HG03520 (cell line): ENCODE measurements around the gene MALT1.
"Not testable (repeated sequence)": the region's sequence is repeated elsewhere in the genome, so short reads cannot be mapped to it uniquely, and the experiment has no call there.

ENCODE experiments used
- ATAC-seq: cut with Tn5 transposase; IDR thresholded peaks from one replicate; pipeline ENCODE4 v1.9.1; 2021; ENCODE audit warnings: mild to moderate bottlenecking, moderate library complexity; ENCODE audit not compliant: unreplicated experiment

Gene MALT1, protein sequence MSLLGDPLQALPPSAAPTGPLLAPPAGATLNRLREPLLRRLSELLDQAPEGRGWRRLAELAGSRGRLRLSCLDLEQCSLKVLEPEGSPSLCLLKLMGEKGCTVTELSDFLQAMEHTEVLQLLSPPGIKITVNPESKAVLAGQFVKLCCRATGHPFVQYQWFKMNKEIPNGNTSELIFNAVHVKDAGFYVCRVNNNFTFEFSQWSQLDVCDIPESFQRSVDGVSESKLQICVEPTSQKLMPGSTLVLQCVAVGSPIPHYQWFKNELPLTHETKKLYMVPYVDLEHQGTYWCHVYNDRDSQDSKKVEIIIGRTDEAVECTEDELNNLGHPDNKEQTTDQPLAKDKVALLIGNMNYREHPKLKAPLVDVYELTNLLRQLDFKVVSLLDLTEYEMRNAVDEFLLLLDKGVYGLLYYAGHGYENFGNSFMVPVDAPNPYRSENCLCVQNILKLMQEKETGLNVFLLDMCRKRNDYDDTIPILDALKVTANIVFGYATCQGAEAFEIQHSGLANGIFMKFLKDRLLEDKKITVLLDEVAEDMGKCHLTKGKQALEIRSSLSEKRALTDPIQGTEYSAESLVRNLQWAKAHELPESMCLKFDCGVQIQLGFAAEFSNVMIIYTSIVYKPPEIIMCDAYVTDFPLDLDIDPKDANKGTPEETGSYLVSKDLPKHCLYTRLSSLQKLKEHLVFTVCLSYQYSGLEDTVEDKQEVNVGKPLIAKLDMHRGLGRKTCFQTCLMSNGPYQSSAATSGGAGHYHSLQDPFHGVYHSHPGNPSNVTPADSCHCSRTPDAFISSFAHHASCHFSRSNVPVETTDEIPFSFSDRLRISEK

DNA sequence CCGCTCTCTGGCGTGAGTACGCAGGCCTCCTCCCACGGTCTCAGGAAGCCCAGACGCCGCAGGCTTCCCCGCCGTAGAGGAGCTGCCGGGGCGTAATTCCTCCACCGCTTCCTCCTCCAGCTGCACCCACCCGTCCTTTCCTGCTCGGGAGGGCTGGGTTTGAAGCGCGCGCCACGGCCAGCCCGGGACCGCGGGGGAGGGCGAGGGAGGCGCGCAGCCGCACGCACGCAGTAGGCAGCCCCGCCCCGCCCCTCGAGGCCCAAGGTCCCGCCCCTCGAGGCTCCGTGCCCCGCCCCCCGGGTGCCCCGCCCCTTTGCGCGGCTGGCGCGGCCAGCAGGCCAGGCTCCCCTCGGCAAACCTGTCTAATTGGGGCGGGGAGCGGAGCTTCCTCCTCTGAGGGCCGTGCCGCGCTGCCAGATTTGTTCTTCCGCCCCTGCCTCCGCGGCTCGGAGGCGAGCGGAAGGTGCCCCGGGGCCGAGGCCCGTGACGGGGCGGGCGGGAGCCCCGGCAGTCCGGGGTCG lies at the start of gene MALT1:
MALT1 (plus strand) TSS at position 355 of the 521 bp plus-strand sequence. CDS start 179 bp downstream, outside the sequence.
- peak; percentile 78 for ATAC-seq

- no peak for ATAC-seq
Measured at GRCh38 chr18:58624011-58624410, 47.3 kb upstream of the MALT1 start.

DNA sequence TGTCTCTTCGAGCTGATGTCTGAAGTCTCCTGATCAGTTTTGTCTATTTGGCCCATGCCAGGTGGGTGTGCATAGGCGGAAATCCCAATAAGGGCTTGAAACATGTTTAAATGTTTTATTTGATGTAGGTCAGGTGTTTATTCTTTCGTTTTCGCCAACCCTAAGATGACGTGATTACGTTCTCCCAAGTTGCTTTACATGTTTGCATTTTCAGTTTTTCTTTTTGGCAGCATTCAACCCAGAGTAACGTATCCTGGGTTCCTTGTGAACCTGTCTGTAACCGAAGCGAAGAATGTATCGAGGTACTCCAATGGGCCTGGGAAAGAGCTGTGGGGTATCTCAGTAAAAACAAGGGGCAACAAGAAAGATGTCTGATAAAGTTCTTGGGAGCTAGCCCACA lies 45.4 kb upstream of the MALT1 start:
- ATAC-seq: no peak

- ATAC-seq: no peak
Measured at GRCh38 chr18:58630071-58630470, 41.2 kb upstream of the MALT1 start.

- ATAC-seq: no peak
Measured at GRCh38 chr18:58631301-58631700, 40.0 kb upstream of the MALT1 start.

DNA sequence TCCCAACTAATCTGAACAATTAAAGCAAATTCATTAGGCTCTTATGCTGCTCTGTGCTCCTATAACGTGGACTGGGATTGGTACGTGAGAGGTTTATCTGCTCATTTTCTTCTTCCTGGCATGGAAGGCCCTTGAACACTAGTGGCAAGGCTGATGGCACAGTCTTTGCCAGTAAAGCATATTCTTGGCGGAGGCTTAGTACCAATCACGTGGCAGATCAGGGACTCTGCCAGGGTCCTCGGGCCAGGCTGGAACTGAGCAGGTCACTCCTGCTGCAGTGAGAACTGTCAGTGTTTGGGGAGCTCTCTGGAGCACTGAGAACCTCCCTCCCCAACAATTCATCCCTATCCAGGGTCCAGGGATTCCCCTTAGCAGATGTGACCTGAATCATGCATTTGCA lies 38.7 kb upstream of the MALT1 start:
- ATAC-seq: no peak

GRCh38 chr18:58633874-58634273 lies 37.4 kb upstream of the MALT1 start:
- ATAC-seq: no peak

GRCh38 chr18:58635891-58636290 lies 35.4 kb upstream of the MALT1 start:
- no peak for ATAC-seq

GRCh38 chr18:58637197-58637596 lies 34.1 kb upstream of the MALT1 start:
- no peak for ATAC-seq

DNA sequence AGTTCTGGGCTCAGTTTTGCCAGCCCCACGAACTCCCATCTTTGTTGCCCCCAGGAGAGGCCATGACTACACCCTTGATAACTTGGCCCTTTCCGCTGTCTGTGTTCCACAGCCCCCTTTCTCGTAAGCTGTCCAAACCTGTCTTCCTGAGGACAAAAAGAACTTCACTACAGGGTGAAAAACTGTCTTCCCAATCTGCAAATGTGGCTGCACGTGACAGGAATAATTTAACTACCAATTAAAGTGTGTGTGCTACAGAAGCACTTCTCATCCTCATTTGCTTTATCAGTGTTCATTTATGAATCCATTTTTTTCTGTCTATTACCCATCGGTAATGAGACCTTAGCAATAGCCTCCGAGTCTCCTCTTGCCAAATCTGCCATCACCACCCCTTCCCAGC lies 33.3 kb upstream of the MALT1 start:
- ATAC-seq: no peak

DNA sequence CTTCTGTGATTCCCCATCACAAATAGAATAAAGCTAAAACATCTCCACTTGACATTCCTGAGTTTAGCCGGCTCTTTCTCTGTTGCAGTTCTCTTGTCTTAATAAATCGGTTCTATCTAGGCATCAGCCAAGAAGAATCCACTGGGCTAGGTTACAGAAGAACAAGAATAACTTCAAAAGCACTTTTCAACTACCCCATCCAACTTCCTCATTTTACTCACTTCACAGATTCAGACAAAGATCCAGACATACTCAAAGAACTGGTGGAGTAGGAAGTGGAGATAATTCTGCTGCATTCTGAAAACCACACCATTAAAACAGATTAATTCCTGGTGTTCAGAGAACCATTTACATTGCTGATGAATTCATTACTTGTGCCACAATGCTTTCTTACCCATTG lies 32.8 kb upstream of the MALT1 start:
- no peak for ATAC-seq

DNA sequence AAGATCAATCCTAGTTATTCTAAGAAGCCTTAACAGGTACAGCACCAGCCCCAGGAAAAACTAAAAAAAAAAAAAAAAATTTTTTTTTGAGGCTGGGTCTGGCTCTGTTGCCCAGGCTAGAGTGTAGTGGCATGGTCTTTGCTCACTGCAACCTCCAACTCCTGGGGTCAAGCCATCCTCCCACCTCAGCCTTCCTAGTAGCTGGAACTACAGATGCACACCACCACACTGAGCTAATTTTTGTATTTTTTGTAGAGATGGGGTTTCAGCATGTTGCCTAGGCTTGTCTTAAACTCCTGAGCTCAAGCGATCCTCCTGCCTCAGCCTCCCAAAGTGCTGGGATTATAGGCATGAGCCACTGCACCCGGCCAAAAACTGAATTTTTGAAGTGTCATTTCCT lies 32.0 kb upstream of the MALT1 start:
- ATAC-seq: no peak

DNA sequence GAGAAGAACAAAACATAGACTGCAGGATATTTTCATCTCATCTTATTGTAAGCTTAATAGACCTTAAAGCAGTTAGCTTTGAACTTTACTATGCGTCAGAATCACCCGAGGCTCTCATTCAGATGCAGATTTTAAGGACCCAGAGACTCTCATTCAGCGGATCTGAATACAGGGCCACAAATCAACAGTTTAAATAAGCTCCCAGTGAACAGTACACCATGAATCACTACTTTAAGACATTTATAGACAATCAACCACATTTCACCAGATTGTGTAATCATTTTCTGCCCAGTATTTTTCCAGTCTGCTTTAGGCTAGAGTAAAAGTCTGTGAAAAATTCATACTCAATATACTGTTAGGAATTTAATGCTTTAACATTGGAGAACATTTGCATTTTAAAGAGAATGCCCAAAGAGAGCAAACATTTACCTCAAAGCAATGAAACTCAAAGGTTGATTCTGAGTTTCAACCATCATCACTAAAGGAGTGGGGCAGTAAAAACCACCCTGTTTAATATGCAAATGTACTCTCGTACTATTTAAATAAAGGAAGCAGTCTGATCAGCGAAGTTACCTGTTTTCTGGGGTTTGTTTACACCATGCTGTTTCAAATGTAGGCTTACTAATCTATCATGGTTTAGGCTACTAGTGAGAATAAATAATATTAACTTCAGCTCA lies 31.4 kb upstream of the MALT1 start:
- no peak for ATAC-seq

DNA sequence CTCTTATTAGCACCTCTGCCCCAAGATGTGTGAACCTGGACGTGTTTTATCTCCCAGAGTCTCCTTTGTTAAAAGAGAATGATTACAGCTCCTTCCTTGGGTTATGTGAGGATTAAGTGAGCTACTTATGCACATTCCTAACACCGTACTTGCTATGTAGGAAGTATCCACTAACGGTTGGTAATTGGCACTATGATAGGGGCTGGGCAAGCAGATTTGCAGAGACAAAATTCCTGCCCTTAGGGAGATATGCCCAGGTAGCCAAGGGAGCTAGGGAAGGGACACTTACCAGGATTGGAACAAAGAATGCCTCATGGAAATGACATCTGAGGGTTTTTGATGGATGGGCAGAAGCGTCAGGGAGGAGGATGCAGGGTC lies 30.8 kb upstream of the MALT1 start:
- ATAC-seq: no peak

- no peak for ATAC-seq
Measured at GRCh38 chr18:58640891-58641610, 30.2 kb upstream of the MALT1 start.

DNA sequence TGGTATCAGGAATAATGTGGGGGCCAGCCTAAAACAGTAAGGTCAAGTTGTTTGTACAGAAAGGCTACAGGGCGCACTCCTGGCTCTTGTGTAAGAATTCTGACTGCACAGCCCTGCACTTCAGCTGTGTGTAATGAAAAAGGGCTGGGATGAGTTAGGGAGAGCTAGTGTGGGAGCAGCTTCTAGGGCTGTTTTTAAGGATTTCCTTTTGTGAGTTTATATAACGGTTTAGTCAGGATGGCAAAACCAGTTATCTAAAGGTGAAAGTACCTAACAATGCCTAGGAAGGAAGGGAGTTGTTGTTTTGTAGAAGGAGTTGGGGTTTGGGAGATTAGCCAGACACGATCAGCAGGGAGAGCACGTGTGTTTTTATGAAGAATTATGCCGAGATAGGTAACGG lies 27.7 kb upstream of the MALT1 start:
- not testable (repeated sequence) for ATAC-seq

- ATAC-seq: no peak
Measured at GRCh38 chr18:58645398-58645797, 25.9 kb upstream of the MALT1 start.

DNA sequence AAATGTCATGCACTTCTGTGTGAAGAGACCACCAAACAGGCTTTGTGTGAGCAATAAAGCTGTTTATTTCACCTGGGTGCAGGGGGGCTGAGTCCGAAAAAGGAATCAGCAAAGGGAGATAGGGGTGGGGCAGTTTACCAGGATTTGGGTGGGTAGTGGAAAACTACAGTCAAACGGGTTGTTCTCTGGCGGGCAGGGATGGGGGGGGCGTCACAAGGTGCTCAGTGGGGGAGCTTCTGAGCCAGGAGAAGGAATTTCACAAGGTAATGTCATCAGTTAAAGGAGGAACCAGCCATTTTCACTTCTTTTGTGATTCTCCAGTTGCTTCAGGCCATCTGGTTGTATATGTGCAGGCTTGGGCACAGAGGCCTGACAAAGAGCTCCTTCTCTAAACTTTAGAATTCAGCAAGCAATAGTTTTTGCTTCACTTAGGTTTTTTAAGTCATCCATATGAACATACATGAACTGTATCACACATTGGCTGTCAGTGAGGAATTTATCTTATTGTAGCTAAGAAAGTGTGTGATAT lies 24.9 kb upstream of the MALT1 start:
- ATAC-seq: no peak

- ATAC-seq: peak; percentile 85
Measured at GRCh38 chr18:58649966-58650816, 21.1 kb upstream of the MALT1 start.
